Astrocyte (in vitro differentiated cells and primary cell): ENCODE data around the gene RBMX2. TPM values are rescaled to one million over a fixed set of nuclear protein-coding genes. Genes with fewer than 3 reads are reported as not detected.
"Not testable (repeated sequence)": the region's sequence is repeated elsewhere in the genome, so short reads cannot be mapped to it uniquely, and the experiment has no call there.

ENCODE experiments used
- DNase-seq: peaks from one replicate; pipeline ENCODE4 v3.0.0-alpha.2; 2010; ENCODE audit warnings: low read depth
- FAIRE-seq: peaks from 2 replicates; lab custom pipeline; 2011; peaks lifted over from hg19 to GRCh38; lab: Jason Lieb, UNC
- H2AFZ ChIP-seq: 2 replicates; pipeline ENCODE4 v1.6.0; 2012; ENCODE audit warnings: low read depth, low read length, inconsistent platforms
- H3K27ac ChIP-seq: 2 replicates; pipeline ENCODE4 v1.5.1; 2011; ENCODE audit warnings: low read depth, low read length, inconsistent platforms
- H3K27me3 ChIP-seq: 2 replicates; pipeline ENCODE4 v1.6.0; 2011; ENCODE audit warnings: low read length, inconsistent platforms; ENCODE audit not compliant: insufficient read depth
- H3K36me3 ChIP-seq: 2 replicates; pipeline ENCODE4 v1.5.1; 2011; ENCODE audit warnings: low read length, inconsistent platforms; ENCODE audit not compliant: insufficient read depth
- H3K4me1 ChIP-seq: 2 replicates; pipeline ENCODE4 v1.5.1; 2011; ENCODE audit warnings: low read length, inconsistent platforms; ENCODE audit not compliant: insufficient read depth
- H3K4me2 ChIP-seq: 2 replicates; pipeline ENCODE4 v1.6.0; 2012; ENCODE audit warnings: low read length, inconsistent platforms
- H3K4me3 ChIP-seq: 2 replicates; pipeline ENCODE4 v1.5.1; 2011; ENCODE audit warnings: low read depth, mild to moderate bottlenecking, low read length, inconsistent platforms; ENCODE audit not compliant: insufficient read depth
- H3K79me2 ChIP-seq: 2 replicates; pipeline ENCODE4 v1.6.0; 2012; ENCODE audit warnings: mild to moderate bottlenecking, low read length, inconsistent platforms; ENCODE audit not compliant: insufficient read depth
- H3K9ac ChIP-seq: 2 replicates; pipeline ENCODE4 v1.6.0; 2012; ENCODE audit warnings: mild to moderate bottlenecking, low read length, inconsistent platforms
- H3K9me3 ChIP-seq: 2 replicates; pipeline ENCODE4 v1.5.1; 2012; ENCODE audit warnings: low read depth, mild to moderate bottlenecking, low read length, inconsistent platforms; ENCODE audit not compliant: insufficient read depth
- H4K20me1 ChIP-seq: 2 replicates; pipeline ENCODE4 v1.6.0; 2012; ENCODE audit warnings: low read length, inconsistent platforms; ENCODE audit not compliant: insufficient read depth
- H3K27ac Mint-ChIP-seq: one replicate; pipeline ENCODE4 v1.8.0; 2021; ENCODE audit warnings: mild to moderate bottlenecking, mixed read lengths; ENCODE audit not compliant: unreplicated experiment
- H3K27me3 Mint-ChIP-seq: one replicate; pipeline ENCODE4 v1.8.0; 2021; ENCODE audit warnings: low read depth, mixed read lengths; ENCODE audit not compliant: unreplicated experiment
- H3K36me3 Mint-ChIP-seq: one replicate; pipeline ENCODE4 v1.8.0; 2021; ENCODE audit warnings: low read depth, mixed read lengths; ENCODE audit not compliant: unreplicated experiment
- H3K4me1 Mint-ChIP-seq: one replicate; pipeline ENCODE4 v1.8.0; 2021; ENCODE audit warnings: low read depth, mixed read lengths; ENCODE audit not compliant: unreplicated experiment
- H3K4me3 Mint-ChIP-seq: one replicate; pipeline ENCODE4 v1.8.0; 2021; ENCODE audit warnings: mild to moderate bottlenecking, moderate library complexity, mixed read lengths; ENCODE audit not compliant: unreplicated experiment
- H3K9me3 Mint-ChIP-seq: one replicate; pipeline ENCODE4 v1.8.0; 2021; ENCODE audit warnings: mild to moderate bottlenecking, mixed read lengths; ENCODE audit not compliant: unreplicated experiment
- CTCF ChIP-seq: IDR thresholded peaks from 2 replicates; pipeline ENCODE4 v1.5.1; 2011; ENCODE audit warnings: low read depth, mild to moderate bottlenecking, inconsistent platforms, low read length, moderate library complexity; ENCODE audit not compliant: insufficient read depth
- EZH2 ChIP-seq: IDR thresholded peaks from 2 replicates; pipeline ENCODE4 v1.6.1; 2012; ENCODE audit warnings: mild to moderate bottlenecking, low read length, inconsistent platforms; ENCODE audit not compliant: insufficient read depth
- total RNA-seq: library from RNA; stranded (reverse); gene quantifications from 2 replicates; pipeline ENCODE4 v1.2.1, GENCODE V29; 2021

Gene RBMX2
- total RNA-seq, 1 donor from 2014 or later = 19.7 TPM

GRCh38 chrX:130435937-130436336 lies 34.1 kb downstream of the RBMX2 start:
- H2AFZ ChIP-seq = no peak overlapping the region
- H3K27me3 ChIP-seq = no peaks in the 10 kb centered on the region
- H3K4me1 ChIP-seq = no peaks in the 10 kb centered on the region
- H3K36me3 Mint-ChIP-seq = no peaks in the 10 kb centered on the region
- H3K9me3 Mint-ChIP-seq = peaks cover 5% of the 10 kb centered on the region
- no peak overlapping the region for H3K27ac Mint-ChIP-seq
- H3K9ac ChIP-seq = no peak overlapping the region
- H3K36me3 ChIP-seq = no peaks in the 10 kb centered on the region
- no peaks in the 10 kb centered on the region for H3K27me3 Mint-ChIP-seq
- no peak overlapping the region for H3K27ac ChIP-seq
- H3K79me2 ChIP-seq = no peaks in the 10 kb centered on the region
- TF ChIP-seq EZH2 = no peak
- TF ChIP-seq CTCF = no peak
- H4K20me1 ChIP-seq = no peaks in the 10 kb centered on the region
- no peak for FAIRE-seq
- no peaks in the 10 kb centered on the region for H3K9me3 ChIP-seq
- H3K4me3 Mint-ChIP-seq = no peak overlapping the region
- no peaks in the 10 kb centered on the region for H3K4me1 Mint-ChIP-seq
- DNase-seq = no peak
- no peak overlapping the region for H3K4me3 ChIP-seq
- H3K4me2 ChIP-seq = no peak overlapping the region

GRCh38 chrX:130437996-130438395 lies 36.2 kb downstream of the RBMX2 start:
- not testable (repeated sequence) for H4K20me1 ChIP-seq, H3K9me3 Mint-ChIP-seq, H3K27ac Mint-ChIP-seq, H3K4me2 ChIP-seq, H3K79me2 ChIP-seq, H3K36me3 Mint-ChIP-seq, H3K27me3 ChIP-seq, H3K4me1 Mint-ChIP-seq, H3K27ac ChIP-seq, DNase-seq, H3K4me1 ChIP-seq, H3K4me3 ChIP-seq, H3K36me3 ChIP-seq, H3K27me3 Mint-ChIP-seq, H2AFZ ChIP-seq, H3K9me3 ChIP-seq, H3K4me3 Mint-ChIP-seq, H3K9ac ChIP-seq
- peak; percentile 87 for FAIRE-seq

DNA sequence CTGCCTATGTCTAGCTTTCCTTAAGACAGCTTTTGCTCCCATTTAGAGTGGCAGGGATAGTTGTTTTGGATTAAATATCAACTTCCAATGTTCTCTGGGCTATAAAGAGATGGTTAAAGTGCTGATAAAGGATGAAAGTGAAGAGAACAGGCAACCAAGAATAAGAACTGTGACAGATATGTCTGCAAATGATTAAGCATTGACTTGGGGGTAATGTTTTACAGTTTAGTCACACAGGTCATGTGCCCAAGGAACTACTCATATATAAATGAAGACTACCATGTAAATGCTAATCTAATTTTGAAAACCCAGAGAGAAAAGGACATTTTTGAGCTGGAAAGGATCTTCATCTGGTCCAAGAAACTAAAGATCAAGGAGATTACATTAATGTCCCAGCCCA lies 42.1 kb downstream of the RBMX2 start:
- Histone ChIP-seq H4K20me1 (no peaks in the 10 kb centered on the region), H3K36me3 (no peaks in the 10 kb centered on the region), H3K9ac (no peak overlapping the region), H3K9me3 (no peaks in the 10 kb centered on the region), H3K4me1 (no peaks in the 10 kb centered on the region), H3K4me3 (no peak overlapping the region), H2AFZ (no peak overlapping the region), H3K79me2 (no peaks in the 10 kb centered on the region), H3K27me3 (no peaks in the 10 kb centered on the region), H3K4me2 (no peak overlapping the region), H3K27ac (no peak overlapping the region)
- Mint-ChIP-seq H3K36me3 (no peaks in the 10 kb centered on the region), H3K4me3 (no peak overlapping the region), H3K27ac (no peak overlapping the region), H3K9me3 (peaks cover 5% of the 10 kb centered on the region), H3K27me3 (no peaks in the 10 kb centered on the region), H3K4me1 (no peaks in the 10 kb centered on the region)
- FAIRE-seq (no peak), DNase-seq (no peak)
- TF ChIP-seq CTCF = no peak
- TF ChIP-seq EZH2 = no peak
